Uterus (tissue), 4 donors: ENCODE measurements around the gene ERGIC1. TPM values are rescaled to one million over a fixed set of nuclear protein-coding genes. Genes with fewer than 3 reads are reported as not detected.
A peak's percentile ranks its signal among the peaks of the same experiment; 100 is the strongest.

ENCODE experiments used
- DNase-seq, 2 donors: peaks; one replicate each; pipeline ENCODE4 v3.0.0-alpha.2; 2019 to 2020
- H3K27ac ChIP-seq, 2 donors: fragments of 200-600 bp; sonication (generic); 1 replicate in 1 of 2; 2 replicates in 1 of 2; pipeline ENCODE4 v1.5.1; 2016 to 2018
- H3K27me3 ChIP-seq, 2 donors: fragments of 200-600 bp; sonication (generic); one replicate each; pipeline ENCODE4 v1.5.1; 2018 to 2019; ENCODE audit warnings: control low read depth in 1 of 2
- H3K36me3 ChIP-seq, 2 donors: fragments of 200-600 bp; sonication (generic); one replicate each; pipeline ENCODE4 v1.5.1; 2019; ENCODE audit warnings: control low read depth in 1 of 2
- H3K4me1 ChIP-seq, 2 donors: fragments of 200-600 bp; sonication (generic); one replicate each; pipeline ENCODE4 v1.5.1; 2018 to 2019; ENCODE audit warnings: control low read depth in 1 of 2
- H3K4me3 ChIP-seq, 2 donors: fragments of 200-600 bp; sonication (generic); 1 replicate in 1 of 2; 2 replicates in 1 of 2; pipeline ENCODE4 v1.5.1; 2018 to 2019; ENCODE audit warnings: mild to moderate bottlenecking in 1 of 2
- H3K9me3 ChIP-seq, 2 donors: fragments of 200-600 bp; sonication (generic); one replicate each; pipeline ENCODE4 v1.5.1; 2019; ENCODE audit warnings: control low read depth in 1 of 2
- POLR2A ChIP-seq, 2 donors: fragments of 450-650 bp; IDR thresholded peaks; one replicate each; pipeline ENCODE4 v1.6.1; 2016; ENCODE audit warnings: antibody characterized with exemption in 2 of 2, mild to moderate bottlenecking in 1 of 2, moderate library complexity in 1 of 2
- intact Hi-C: fragments of 100-400 bp; cut with DNase I; formaldehyde crosslinking; loops from one replicate; pipeline ENCODE4 v1.15.1; 2023; ENCODE audit warnings: low total_unique reads
- total RNA-seq, 4 donors: library from RNA; depleted of rRNA in 3 of 4; stranded (reverse); fragments of >200 nt in 3 of 4; gene quantifications; one replicate each; pipeline versions ENCODE4 v1.1.0 to v1.2.4, GENCODE V29; 2014 to 2023
- TF ChIP-seq, protein P1 (sequence below), 4 experiments: fragments of 200-600 bp in 2 of 4; fragments of 450-650 bp in 2 of 4; sonication (generic) in 2 of 4; IDR thresholded peaks; one replicate each; pipeline ENCODE4 v1.5.1; 2016 to 2019; ENCODE audit warnings: antibody characterized with exemption in 4 of 4, mild to moderate bottlenecking in 2 of 4, moderate library complexity in 1 of 4
- donor health status: DM: yes; HTN: yes; CAD: no.

Gene ERGIC1
- total RNA-seq, 4 donors from 2014 or later = 34.8 to 130 (median 67.7) TPM

DNA sequence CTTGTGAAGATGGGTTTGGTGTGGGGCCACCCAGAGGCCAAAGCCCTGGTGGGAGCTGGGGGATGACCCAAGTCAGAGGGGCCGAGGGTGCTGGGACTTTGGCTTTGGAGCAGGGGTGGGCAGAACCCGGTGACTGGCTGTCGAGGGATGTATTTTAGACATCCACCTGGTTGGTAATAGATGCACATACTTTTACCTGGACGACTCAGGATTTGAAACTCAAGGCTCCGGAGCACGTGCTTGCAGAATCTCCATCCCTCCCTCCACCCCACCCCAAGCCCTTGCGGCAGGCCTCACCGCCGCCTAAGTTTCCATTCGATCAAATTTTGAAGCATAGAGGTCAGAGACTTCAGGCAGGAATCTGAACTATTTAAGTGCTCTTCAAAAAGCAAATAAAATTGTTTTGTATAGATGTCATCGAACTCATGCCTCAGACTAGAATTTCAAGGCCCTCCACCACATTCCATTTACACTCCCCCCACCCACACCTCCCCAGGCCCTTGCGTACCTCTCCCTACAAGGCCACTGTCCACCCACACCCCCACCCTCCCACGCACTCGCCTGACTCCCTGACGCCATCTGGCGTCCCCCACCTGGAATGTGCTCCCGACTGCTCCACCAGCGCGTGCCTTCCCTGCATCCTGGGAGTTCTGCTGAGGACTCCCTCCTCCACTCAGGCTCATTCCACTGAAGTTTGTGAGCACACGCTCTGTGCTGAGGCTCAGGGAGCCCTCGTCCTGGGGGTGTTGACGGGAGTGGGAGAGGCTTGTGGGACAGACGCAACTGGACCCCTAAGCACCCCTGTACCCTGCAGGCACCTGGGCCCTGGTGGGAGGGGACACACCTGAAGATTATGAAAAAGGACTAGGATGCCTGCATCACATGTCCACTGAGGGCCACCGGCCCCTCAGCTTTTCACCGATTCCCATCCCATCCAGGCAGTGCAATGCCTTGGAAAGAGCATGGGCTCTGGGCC is 68.7 kb downstream of the ERGIC1 start:
- TF ChIP-seq, protein P1, sequence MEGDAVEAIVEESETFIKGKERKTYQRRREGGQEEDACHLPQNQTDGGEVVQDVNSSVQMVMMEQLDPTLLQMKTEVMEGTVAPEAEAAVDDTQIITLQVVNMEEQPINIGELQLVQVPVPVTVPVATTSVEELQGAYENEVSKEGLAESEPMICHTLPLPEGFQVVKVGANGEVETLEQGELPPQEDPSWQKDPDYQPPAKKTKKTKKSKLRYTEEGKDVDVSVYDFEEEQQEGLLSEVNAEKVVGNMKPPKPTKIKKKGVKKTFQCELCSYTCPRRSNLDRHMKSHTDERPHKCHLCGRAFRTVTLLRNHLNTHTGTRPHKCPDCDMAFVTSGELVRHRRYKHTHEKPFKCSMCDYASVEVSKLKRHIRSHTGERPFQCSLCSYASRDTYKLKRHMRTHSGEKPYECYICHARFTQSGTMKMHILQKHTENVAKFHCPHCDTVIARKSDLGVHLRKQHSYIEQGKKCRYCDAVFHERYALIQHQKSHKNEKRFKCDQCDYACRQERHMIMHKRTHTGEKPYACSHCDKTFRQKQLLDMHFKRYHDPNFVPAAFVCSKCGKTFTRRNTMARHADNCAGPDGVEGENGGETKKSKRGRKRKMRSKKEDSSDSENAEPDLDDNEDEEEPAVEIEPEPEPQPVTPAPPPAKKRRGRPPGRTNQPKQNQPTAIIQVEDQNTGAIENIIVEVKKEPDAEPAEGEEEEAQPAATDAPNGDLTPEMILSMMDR (IDR thresholded peaks at IDR 0.05) = peak; percentile 42 to 72 (median 56)
- TF ChIP-seq POLR2A (IDR thresholded peaks at IDR 0.05) = peak in 1 of 2 donors; percentile 13
- peak overlapping the region; percentile 91 to 93 for H3K27ac ChIP-seq
- intact Hi-C loops = loop anchor here (10.0 kb wide), 1 partner anchor 128 kb away; the partner anchor contains the start of gene DUSP1
- no peaks in the 10 kb centered on the region for H3K27me3 ChIP-seq
- H3K9me3 ChIP-seq = no peaks in the 10 kb centered on the region
- H3K36me3 ChIP-seq = no peaks in the 10 kb centered on the region
- peaks cover 29 to 31% of the 10 kb centered on the region in 2 donors for H3K4me1 ChIP-seq
- no peak overlapping the region for H3K4me3 ChIP-seq
- peak; percentile 92 for DNase-seq

DNA sequence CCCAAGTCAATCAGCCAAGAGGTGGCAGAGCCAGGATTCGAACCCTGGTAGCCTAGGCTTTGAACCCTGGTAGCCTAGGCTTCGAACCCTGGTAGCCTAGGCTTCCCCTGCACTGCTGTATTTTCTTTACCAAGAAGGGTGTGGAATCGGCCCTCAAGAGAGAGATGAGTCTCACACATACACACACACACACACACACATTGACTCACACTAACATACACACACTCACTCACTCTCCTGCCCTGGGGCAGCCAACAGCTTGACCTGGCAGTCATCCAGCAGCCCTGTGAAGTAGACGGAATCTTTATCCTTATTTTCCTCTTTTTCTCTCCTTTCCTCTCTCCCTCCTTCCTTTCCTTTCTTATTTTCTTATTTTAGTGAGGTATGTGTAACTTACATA is 69.7 kb downstream of the ERGIC1 start:
- peaks cover 24 to 31% of the 10 kb centered on the region in 2 donors for H3K4me1 ChIP-seq
- TF ChIP-seq, protein P1 (IDR thresholded peaks at IDR 0.05) = no peak
- no peak for TF ChIP-seq POLR2A (IDR thresholded peaks at IDR 0.05)
- H3K27me3 ChIP-seq = no peaks in the 10 kb centered on the region
- H3K27ac ChIP-seq = peak overlapping the region; percentile 91 to 93
- no peaks in the 10 kb centered on the region for H3K9me3 ChIP-seq
- no peaks in the 10 kb centered on the region for H3K36me3 ChIP-seq
- peak; percentile 59 to 75 for DNase-seq
- H3K4me3 ChIP-seq = no peak overlapping the region
- intact Hi-C loops = loop anchor here (10.0 kb wide), 1 partner anchor 129 kb away; the partner anchor contains the start of gene DUSP1

DNA sequence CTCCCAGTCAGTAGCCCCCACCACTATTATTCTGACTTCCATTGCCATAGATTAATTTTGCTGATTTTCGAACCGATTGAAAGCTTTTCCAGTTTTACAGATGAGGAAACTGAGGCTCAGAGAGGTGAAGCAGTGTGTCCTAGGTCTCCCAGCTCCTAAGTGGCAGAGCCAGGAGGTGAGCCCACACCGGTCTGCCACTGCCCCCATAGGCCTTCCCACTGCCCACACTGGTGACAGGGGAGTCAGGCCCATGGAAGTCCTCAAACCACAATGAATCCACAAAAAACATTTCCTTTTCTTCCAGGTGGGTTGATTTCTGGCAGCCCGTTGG is 70.2 kb downstream of the ERGIC1 start:
- no peak overlapping the region for H3K4me3 ChIP-seq
- no peak for TF ChIP-seq POLR2A (IDR thresholded peaks at IDR 0.05)
- TF ChIP-seq, protein P1 (IDR thresholded peaks at IDR 0.05) = no peak
- no peaks in the 10 kb centered on the region for H3K9me3 ChIP-seq
- H3K27me3 ChIP-seq = no peaks in the 10 kb centered on the region
- H3K4me1 ChIP-seq = peaks cover 24 to 31% of the 10 kb centered on the region in 2 donors
- no peaks in the 10 kb centered on the region for H3K36me3 ChIP-seq
- peak overlapping the region; percentile 91 to 93 for H3K27ac ChIP-seq
- intact Hi-C loops = loop anchor here (10.0 kb wide), 1 partner anchor 129 kb away; the partner anchor contains the start of gene DUSP1
- DNase-seq = no peak

DNA sequence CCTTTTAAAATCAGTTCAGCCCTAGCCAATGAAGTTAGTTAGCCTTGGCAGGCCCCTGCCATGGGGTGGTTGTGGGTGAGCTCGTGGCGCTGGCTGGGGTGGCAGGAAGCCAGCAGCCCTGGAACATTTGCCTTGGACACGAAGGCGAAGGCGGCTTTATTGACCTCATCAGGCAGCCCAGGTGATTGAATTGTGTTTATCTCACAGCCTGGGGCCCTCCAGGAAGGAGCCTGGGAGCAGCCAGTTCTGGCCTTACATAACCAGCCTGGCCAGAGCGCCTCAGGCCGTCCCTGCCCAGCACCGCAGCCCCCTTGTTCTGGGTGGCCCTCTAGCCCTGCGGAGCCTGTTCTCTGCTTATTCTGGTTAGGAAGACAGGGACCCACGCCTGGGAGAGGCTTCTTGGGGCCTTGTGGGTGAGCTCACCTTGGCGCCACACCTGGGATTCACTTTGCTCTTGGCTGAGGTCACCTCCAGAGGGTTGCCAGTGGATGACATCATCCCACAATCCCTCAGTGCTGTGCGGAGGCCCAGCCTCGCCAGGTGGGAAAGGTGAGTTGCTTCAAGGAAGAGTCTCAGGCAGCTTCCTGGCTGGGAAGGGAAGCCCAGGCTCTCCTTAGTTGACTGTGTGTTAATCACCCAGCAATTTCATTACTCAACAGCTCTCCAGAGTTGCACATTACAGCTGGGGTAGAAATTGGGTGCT is 70.7 kb downstream of the ERGIC1 start:
- TF ChIP-seq, protein P1 (IDR thresholded peaks at IDR 0.05) = no peak
- TF ChIP-seq POLR2A (IDR thresholded peaks at IDR 0.05) = peak in 1 of 2 donors; percentile 26
- no peaks in the 10 kb centered on the region for H3K27me3 ChIP-seq
- no peaks in the 10 kb centered on the region for H3K36me3 ChIP-seq
- intact Hi-C loops = loop anchor here (10.0 kb wide), 1 partner anchor 130 kb away; the partner anchor contains the start of gene DUSP1
- peaks cover 24 to 31% of the 10 kb centered on the region in 2 donors for H3K4me1 ChIP-seq
- DNase-seq = peak; percentile 71 to 74
- H3K9me3 ChIP-seq = no peaks in the 10 kb centered on the region
- H3K27ac ChIP-seq = peak overlapping the region; percentile 91 to 93
- H3K4me3 ChIP-seq = no peak overlapping the region
